Tongue (tissue), 2 donors: Measurements from ENCODE around the gene RHOBTB3. TPM values are rescaled to one million over a fixed set of nuclear protein-coding genes. Genes with fewer than 3 reads are reported as not detected.

Experiments
- DNase-seq: peaks from one replicate; pipeline ENCODE4 v3.0.0-alpha.2; 2015
- total RNA-seq: library from RNA; depleted of rRNA; stranded (reverse); fragments of >200 nt; gene quantifications from one replicate; pipeline ENCODE4 v1.2.3, GENCODE V29; 2014

RHOBTB3 gene
- total RNA-seq, 1 donor from 2014 or later, result 188 TPM

GRCh38 chr5:95763941-95764340, 32.8 kb downstream of the RHOBTB3 start:
- DNase-seq, result no peak

- no peak for DNase-seq
Observed at GRCh38 chr5:95768731-95769130, 37.6 kb downstream of the RHOBTB3 start.

- peak; percentile 27 for DNase-seq
Observed at GRCh38 chr5:95770830-95771708, 39.9 kb downstream of the RHOBTB3 start.

GRCh38 chr5:95771892-95772291, 40.8 kb downstream of the RHOBTB3 start:
- DNase-seq, result no peak

DNA sequence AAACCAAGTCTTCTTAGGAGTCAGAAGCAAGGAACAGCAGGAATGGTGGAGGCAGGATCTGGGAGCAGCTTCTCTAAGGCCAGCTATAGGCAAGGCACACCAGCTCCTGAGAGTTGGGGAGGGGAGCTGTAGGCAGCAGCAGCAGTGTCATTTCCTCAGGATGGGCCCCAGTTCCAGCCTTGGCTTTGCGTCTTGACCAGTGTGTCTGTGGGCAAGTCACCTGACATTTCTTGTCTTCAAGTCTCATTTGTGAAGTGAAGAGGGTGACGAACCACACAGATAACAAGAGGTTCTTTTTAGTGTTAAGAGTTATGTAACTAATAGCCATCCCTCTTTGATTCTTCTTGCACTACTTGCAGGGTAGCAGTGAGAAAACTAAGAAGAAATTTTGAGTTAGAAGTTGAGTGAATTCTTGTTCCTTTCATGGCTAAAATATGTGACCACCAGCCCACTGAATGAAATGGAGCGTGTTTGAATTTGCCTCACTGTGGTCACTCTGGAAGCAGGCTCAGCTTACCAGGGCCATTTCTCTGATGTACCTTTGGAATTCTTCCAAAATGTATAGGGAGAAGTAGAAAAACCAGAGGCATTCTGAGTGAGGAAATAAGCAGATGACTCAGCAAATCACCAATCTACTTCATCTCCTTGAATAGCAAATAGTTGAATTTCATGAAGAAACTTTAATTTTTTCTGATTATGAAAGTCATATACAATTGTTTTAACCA, 42.4 kb downstream of the RHOBTB3 start:
- DNase-seq, result no peak

- DNase-seq, result no peak
Observed at GRCh38 chr5:95777441-95777840, 46.3 kb downstream of the RHOBTB3 start.

- no peak for DNase-seq
Observed at GRCh38 chr5:95778713-95779436, 47.7 kb downstream of the RHOBTB3 start.

DNA sequence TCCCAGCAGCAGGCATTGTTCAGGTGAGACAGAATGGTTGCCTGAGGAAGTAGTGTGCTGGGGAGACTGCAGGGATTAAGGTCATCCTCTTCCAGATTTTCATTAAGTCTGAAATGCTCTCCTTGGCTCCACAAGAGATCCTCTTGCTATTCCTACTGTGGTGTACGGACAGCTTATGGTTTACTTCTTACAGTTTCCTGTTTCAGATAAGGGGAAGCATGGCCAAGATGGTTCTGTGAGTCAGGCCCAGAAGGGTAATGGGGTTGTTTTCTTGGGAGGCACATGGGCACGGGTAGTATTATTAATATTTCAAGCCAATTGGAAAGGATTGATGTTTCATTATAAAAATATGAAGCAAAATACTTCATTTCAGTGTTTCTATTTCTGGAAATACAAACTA, 48.5 kb downstream of the RHOBTB3 start:
- DNase-seq, result no peak

DNA sequence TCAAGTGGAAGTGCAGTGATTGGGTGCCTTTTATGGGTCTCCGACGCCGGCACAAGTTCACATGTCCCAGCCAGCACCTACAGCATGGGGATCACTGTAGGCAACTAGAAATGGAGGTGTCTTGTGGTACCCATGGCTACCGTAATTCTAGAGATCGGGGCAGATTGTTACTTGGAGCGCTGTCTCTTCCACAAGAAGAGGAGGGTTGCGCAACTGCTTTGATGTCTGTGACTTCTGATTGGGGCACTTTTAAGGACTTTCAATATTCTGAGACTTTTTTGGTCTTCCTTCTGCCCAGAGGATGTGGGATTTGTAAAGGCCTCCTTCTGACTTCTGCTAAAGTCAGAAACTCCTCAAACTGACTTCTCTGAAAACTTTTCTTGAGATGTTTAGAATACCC, 49.5 kb downstream of the RHOBTB3 start:
- DNase-seq, result no peak

- DNase-seq, result peak; percentile 86
Observed at GRCh38 chr5:95781101-95781583, 50.0 kb downstream of the RHOBTB3 start.

- DNase-seq, result peak; percentile 24
Observed at GRCh38 chr5:95782181-95782580, 51.0 kb downstream of the RHOBTB3 start.

DNA sequence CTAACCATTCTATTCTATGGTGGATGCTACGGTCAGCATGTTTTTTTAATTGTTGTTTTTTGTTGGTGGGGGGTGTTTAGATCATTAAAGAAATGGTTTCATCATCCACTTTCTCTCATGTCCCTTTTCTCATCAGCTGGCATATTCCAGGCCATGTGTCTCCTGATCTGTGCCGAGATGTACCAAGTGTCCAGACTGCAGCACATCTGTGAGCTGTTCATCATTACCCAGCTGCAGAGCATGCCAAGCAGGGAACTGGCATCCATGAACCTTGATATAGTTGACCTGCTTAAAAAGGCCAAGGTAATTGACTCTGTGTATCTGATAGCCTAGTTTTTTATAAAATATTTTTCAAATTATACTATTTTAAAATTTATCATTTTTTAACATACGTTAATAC, 52.5 kb downstream of the RHOBTB3 start:
- no peak for DNase-seq

DNA sequence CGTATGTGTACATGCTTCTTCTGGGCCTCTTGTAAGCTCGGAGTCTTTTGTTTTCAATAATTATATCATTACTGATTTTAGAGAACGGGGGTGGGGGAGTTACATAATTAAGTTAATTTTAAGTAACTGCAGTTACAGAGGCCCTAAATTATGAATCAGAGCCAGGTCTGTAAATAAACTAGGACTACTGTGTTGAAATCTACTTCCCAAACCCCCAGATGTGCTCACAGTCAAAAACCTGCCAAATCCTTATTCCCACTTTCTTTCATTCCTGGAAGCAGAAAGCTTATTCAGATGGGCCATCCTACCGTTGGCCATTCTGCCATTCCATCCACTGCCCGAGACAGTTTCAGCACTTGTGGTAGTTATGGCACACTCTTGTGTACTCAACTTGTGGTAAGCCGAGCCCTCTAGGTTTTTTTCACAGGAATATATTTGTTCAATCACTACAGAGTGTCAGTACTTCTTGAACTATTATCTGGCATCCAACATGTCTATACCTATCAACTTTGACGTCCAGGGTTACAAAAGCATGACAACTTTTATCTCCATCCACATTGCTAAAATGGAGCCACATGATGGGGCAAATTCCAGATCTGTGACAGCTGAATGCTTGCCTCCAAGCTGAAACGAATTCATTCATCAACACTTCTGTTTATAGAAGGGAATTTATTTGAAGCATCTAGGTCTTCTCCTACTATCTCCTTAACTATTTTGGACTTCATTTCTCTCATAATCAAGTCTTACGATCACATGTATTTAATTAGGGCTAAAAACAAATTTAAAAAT, 53.6 kb downstream of the RHOBTB3 start:
- DNase-seq, result no peak

GRCh38 chr5:95786821-95787418, 55.8 kb downstream of the RHOBTB3 start:
- no peak for DNase-seq

DNA sequence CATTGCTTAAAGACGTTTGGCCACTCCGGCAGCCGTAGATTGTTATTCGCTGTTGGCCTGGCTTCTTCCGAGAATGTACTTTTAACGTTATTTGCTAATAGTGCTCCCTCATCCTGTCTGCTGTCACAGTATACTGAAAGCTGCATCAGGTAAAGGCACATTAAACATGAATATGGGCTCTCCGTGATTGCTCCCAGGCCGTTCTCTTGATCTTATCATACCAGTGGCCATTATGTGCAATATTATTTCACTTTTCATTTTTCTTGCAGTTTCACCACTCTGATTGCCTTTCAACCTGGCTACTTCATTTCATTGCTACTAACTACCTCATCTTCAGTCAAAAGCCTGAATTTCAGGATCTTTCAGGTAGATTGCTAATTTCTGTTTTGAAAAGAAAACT, 57.4 kb downstream of the RHOBTB3 start:
- DNase-seq, result no peak

DNA sequence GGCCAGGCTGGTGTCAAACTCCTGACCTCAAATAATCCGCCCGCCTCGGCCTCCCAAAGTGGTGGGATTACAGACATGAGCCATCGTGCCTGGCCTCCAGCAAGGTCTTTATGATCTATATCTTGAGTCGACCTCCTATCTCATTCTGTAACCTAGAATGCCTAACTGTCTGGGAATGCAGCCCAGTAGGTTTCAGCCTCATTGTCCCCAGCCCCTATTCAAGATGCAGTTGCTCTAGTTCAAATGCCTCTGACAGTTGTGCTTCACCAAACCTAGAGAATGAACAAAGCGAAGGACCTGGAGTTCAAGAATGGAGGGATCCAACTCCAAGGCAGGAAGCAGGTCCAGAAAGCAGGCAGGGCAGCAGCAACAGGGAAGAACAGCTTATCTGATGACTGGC, 60.6 kb downstream of the RHOBTB3 start:
- no peak for DNase-seq

- no peak for DNase-seq
Observed at GRCh38 chr5:95794070-95794516, 63.0 kb downstream of the RHOBTB3 start.

DNA sequence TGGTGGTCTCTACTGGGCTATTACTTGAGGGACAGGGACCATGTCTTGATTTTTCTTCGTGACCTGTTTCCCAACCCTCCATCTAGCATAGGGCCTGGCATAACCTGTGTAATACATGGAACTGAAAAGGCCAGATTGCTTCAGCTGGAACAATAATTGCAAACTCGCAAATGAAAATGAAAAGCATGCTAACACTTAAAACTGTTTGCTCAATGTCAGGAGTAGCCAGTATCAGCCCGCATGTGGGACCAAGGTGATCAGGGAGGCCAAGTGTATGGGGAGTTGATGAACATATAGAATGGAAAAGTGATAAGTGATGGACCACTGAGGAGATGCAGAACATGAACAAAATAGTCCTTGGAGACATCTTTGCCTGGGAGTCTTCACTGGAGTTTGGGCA, 66.2 kb downstream of the RHOBTB3 start:
- DNase-seq, result no peak

DNA sequence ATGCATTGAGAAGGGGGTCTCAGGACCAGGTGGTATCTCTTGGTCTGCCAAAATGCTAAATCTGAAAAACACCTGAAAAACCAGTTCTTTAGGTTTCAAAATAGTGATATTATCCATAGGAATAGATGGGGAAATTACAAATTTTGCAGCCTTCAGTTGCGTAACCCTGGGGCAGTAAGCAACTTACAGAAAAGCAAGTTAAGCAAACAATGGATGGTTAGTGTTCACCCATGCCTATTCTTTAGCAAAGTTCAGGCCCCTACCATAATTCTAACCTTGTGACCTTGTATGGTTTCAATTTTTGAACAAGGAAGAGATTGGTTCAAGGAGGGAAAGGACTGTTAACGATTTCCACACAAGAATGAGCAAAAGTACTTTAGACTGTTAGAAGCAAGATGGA, 66.9 kb downstream of the RHOBTB3 start:
- DNase-seq, result no peak

DNA sequence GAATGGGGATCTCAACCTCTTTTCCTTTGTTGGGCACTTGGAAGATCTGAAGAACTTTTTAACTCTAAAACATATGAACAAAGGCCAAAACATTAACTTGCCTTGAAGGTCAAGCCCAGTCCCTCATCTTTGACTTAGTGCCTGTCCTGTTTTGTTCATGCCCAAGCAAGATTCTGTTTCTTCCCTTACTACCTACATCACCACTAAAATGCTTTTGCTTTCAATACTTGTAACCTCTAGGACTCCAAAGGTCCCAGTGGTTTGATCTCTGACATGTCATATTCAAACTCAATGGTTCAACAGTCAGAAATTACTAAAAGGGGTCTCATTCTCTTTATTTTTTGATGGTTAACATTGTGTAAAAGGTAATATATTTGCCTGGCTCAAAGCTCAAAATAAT, 67.4 kb downstream of the RHOBTB3 start:
- no peak for DNase-seq

DNA sequence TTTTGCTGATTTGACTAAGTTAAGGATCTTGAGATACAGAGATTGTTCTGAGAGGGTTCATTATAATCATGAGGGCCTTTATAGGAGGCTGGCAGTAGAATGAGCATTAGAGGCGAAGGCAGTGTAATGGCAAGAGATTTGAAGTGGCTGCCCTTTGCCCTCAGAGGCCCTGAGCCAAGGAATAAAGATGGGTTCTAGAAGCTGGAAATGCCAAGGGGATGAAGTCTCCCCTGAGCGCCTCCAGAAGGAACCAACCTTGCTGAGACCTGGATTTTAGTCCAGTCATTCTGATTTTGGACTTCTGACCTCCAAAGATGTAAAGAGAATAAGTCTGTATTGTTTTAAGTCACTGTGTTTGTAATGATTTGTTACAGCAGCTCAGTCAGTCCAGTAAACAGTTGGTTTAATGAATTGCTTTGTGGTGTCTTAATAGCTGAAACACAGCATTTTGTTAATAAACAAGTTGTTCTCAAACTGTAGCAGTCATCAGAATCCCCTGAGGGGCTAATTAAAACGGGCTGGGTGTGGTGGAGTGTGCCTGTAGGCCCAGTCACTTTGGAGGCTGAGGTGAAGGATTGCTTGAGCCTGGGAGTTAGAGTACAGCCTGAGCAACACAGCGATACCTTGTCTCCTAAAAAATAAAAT, 68.2 kb downstream of the RHOBTB3 start:
- DNase-seq, result no peak
